ENCODE results near the gene SLC25A12. TPM values are rescaled to one million over a fixed set of nuclear protein-coding genes. Genes with fewer than 3 reads are reported as not detected.

The SLC25A12 gene
- polyA plus RNA-seq, 3 donors: 6.5 to 8.8 (median 7.0) TPM

DNA sequence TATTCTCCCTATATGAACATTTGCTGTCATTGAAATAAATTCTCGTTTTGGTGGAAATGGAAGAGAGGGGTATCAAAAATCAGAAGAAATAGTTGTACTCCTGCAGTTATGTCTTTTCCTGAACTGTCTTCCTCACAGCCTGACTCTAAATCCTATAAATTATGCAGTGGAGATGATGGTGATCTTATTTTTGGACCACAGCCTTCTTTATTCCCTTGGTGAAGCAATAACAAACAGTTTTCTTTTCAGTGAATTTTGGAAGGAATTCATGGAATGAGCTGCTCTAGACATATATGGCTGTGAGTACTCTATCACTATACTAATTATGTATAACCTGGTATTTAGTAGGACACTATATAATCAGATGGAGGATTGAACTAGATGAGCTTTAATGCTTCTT, 1.7 kb upstream of the SLC25A12 start:
- intact Hi-C loops (cut with micrococcal nuclease): no loop called here
- no peak overlapping the region for H3K4me3 ChIP-seq (replicated peaks in 1 of 3; ENCODE audit: low read depth in 2 of 3, low read length in 3 of 3)
- no peaks in the 10 kb centered on the region for H3K9me3 ChIP-seq (replicated peaks in 1 of 2; ENCODE audit: control insufficient read depth in 1 of 2, insufficient read depth in 1 of 2, low read length in 2 of 2)
- H3K36me3 ChIP-seq (replicated peaks in 1 of 2; ENCODE audit: control insufficient read depth in 1 of 2, insufficient read depth in 2 of 2, low read length in 2 of 2): peaks cover 0 to 7% of the 10 kb centered on the region in 2 donors
- no peak overlapping the region for H3K27ac Mint-ChIP-seq
- no peak overlapping the region for H3K4me2 ChIP-seq (replicated peaks; ENCODE audit: extremely low read depth, low read length, poor library complexity, severe bottlenecking)
- TF ChIP-seq CTCF (IDR thresholded peaks at IDR 0.05): no peak
- peaks cover 0 to 12% (median 3%) of the 10 kb centered on the region in 7 donors for H3K9me3 Mint-ChIP-seq
- no peaks in the 10 kb centered on the region for H4K20me1 ChIP-seq (ENCODE audit: insufficient read depth, low read length)
- no peak overlapping the region for H3K4me3 Mint-ChIP-seq
- peaks cover 20% of the 10 kb centered on the region for H3K4me1 Mint-ChIP-seq
- no peak overlapping the region for H3K9ac ChIP-seq (ENCODE audit: insufficient read depth, low read length, poor library complexity, severe bottlenecking)
- H3K27me3 ChIP-seq (ENCODE audit: control insufficient read depth in 2 of 2, insufficient read depth in 2 of 2, low read length in 2 of 2): no peaks in the 10 kb centered on the region
- H3K4me1 ChIP-seq (ENCODE audit: control insufficient read depth in 1 of 2, insufficient read depth in 2 of 2, low read length in 2 of 2): peaks cover 13 to 17% of the 10 kb centered on the region in 2 donors
- DNase-seq: no peak
- H3K79me2 ChIP-seq (ENCODE audit: insufficient read depth, low read length): peaks cover 20% of the 10 kb centered on the region
- H2AFZ ChIP-seq (ENCODE audit: insufficient read depth, low read depth, low read length, poor library complexity, severe bottlenecking): no peak overlapping the region
- no CpG with 5 or more reads among the region's 1 CpG for WGBS (ENCODE audit: insufficient coverage)
- H3K27ac ChIP-seq (ENCODE audit: low read depth in 1 of 2, low read length in 2 of 2): no peak overlapping the region
- peaks cover 2 to 7% (median 4%) of the 10 kb centered on the region in 3 donors for H3K27me3 Mint-ChIP-seq (ENCODE audit: low read depth in 3 of 3)
- H3K36me3 Mint-ChIP-seq: peaks cover 6 to 9% of the 10 kb centered on the region in 2 donors

DNA sequence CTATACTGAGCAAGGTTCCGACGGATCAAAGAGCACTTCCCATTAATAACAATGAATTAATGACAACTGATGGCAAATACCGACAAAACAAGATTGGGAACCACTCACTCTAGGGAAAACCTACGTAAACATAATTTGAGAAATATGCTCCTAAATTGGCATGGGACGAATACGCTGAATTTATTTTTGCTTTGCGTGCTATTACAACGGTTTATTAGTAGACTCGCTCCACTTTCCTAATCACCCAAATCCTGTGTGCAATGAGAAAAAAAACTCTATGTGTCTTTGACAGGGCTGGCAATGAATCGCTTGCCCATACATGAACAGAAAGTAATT, 536 bp upstream of the SLC25A12 start:
- Histone ChIP-seq H3K9ac (ENCODE audit: insufficient read depth, low read length, poor library complexity, severe bottlenecking) (peak overlapping the region; percentile 80), H3K4me2 (replicated peaks; ENCODE audit: extremely low read depth, low read length, poor library complexity, severe bottlenecking) (peak overlapping the region; percentile 80), H4K20me1 (ENCODE audit: insufficient read depth, low read length) (no peaks in the 10 kb centered on the region), H3K9me3 (replicated peaks in 1 of 2; ENCODE audit: control insufficient read depth in 1 of 2, insufficient read depth in 1 of 2, low read length in 2 of 2) (no peaks in the 10 kb centered on the region), H3K27ac (ENCODE audit: low read depth in 1 of 2, low read length in 2 of 2) (peak overlapping the region; percentile 44 to 88), H3K36me3 (replicated peaks in 1 of 2; ENCODE audit: control insufficient read depth in 1 of 2, insufficient read depth in 2 of 2, low read length in 2 of 2) (peaks cover 0 to 18% of the 10 kb centered on the region in 2 donors), H3K4me1 (ENCODE audit: control insufficient read depth in 1 of 2, insufficient read depth in 2 of 2, low read length in 2 of 2) (peaks cover 13 to 17% of the 10 kb centered on the region in 2 donors), H3K79me2 (ENCODE audit: insufficient read depth, low read length) (peaks cover 20% of the 10 kb centered on the region), H3K4me3 (replicated peaks in 1 of 3; ENCODE audit: low read depth in 2 of 3, low read length in 3 of 3) (peak overlapping the region; percentile 92 to 99 (median 99)), H2AFZ (ENCODE audit: insufficient read depth, low read depth, low read length, poor library complexity, severe bottlenecking) (peak overlapping the region; percentile 100), H3K27me3 (ENCODE audit: control insufficient read depth in 2 of 2, insufficient read depth in 2 of 2, low read length in 2 of 2) (no peaks in the 10 kb centered on the region)
- no peak for DNase-seq
- Mint-ChIP-seq H3K9me3 (peaks cover 0 to 11% (median 3%) of the 10 kb centered on the region in 7 donors), H3K4me3 (peak overlapping the region; percentile 88 to 99), H3K27ac (peak overlapping the region; percentile 30 to 92 (median 85)), H3K27me3 (ENCODE audit: low read depth in 3 of 3) (peaks cover 2 to 7% (median 4%) of the 10 kb centered on the region in 3 donors), H3K4me1 (peaks cover 20% of the 10 kb centered on the region), H3K36me3 (peaks cover 12 to 14% of the 10 kb centered on the region in 2 donors)
- intact Hi-C loops (cut with micrococcal nuclease): no loop called here
- TF ChIP-seq CTCF (IDR thresholded peaks at IDR 0.05): no peak
- WGBS (ENCODE audit: insufficient coverage): 25% methylated on average over 4 of the region's 10 CpGs

Data from CD14-positive monocyte (primary cell).